Karpas-422 (cell line): ENCODE measurements around the gene PALLD. TPM values are rescaled to one million over a fixed set of nuclear protein-coding genes. Genes with fewer than 3 reads are reported as not detected.

Source experiments
- DNase-seq: peaks from one replicate; pipeline ENCODE4 v3.0.0-alpha.2; 2015
- H2AFZ ChIP-seq: fragments of 200-600 bp; sonication (generic); 2 replicates; pipeline ENCODE4 v1.6.1; 2014; ENCODE audit warnings: antibody characterized with exemption, low read length, mixed read lengths
- H3K27ac ChIP-seq: fragments of 200-600 bp; sonication (generic); 2 replicates; pipeline ENCODE4 v1.5.1; 2014; ENCODE audit warnings: mild to moderate bottlenecking, low read length, moderate library complexity
- H3K27me3 ChIP-seq: fragments of 200-600 bp; sonication (generic); 2 replicates; pipeline ENCODE4 v1.6.1; 2014; ENCODE audit warnings: low read length, mixed read lengths
- H3K36me3 ChIP-seq: fragments of 200-600 bp; sonication (generic); 2 replicates; pipeline ENCODE4 v1.6.1; 2014; ENCODE audit warnings: low read length, mixed read lengths; ENCODE audit not compliant: insufficient read depth
- H3K4me1 ChIP-seq: fragments of 200-600 bp; sonication (generic); 2 replicates; pipeline ENCODE4 v1.6.1; 2014; ENCODE audit warnings: mild to moderate bottlenecking, low read length, mixed read lengths
- H3K4me2 ChIP-seq: fragments of 200-600 bp; sonication (generic); 2 replicates; pipeline ENCODE4 v1.6.1; 2014; ENCODE audit warnings: low read length, low read depth, mild to moderate bottlenecking; ENCODE audit not compliant: poor library complexity, severe bottlenecking
- H3K4me3 ChIP-seq: fragments of 200-600 bp; sonication (generic); 2 replicates; pipeline ENCODE4 v1.5.1; 2014; ENCODE audit warnings: mild to moderate bottlenecking, antibody characterized with exemption, low read length, mixed read lengths
- H3K79me2 ChIP-seq: fragments of 200-600 bp; sonication (generic); 2 replicates; pipeline ENCODE4 v1.6.1; 2014; ENCODE audit warnings: mild to moderate bottlenecking, low read length, mixed read lengths
- H3K9ac ChIP-seq: fragments of 200-600 bp; sonication (generic); 2 replicates; pipeline ENCODE4 v1.6.0; 2014; ENCODE audit warnings: low read length
- H3K9me2 ChIP-seq: fragments of 200-600 bp; sonication (generic), shearing (Covaris generic); replicated peaks from 2 replicates; pipeline ENCODE4 v1.6.0; 2014; ENCODE audit warnings: mild to moderate bottlenecking, low read length, moderate library complexity; ENCODE audit not compliant: insufficient read depth
- H3K9me3 ChIP-seq: fragments of 300-700, 200-600 bp; sonication (generic); 2 replicates; pipeline ENCODE4 v1.6.1; 2014; ENCODE audit warnings: low read length, mixed read lengths
- H4K20me1 ChIP-seq: fragments of 200-600 bp; sonication (generic); 2 replicates; pipeline ENCODE4 v1.6.1; 2014; ENCODE audit warnings: mild to moderate bottlenecking, antibody characterized with exemption, low read length, low read depth; ENCODE audit not compliant: insufficient read depth
- total RNA-seq: library from RNA; depleted of rRNA; stranded (reverse); fragments of >200 nt; shearing (Covaris generic); gene quantifications from 2 replicates; pipeline ENCODE4 v1.2.3, GENCODE V29; 2014; ENCODE audit warnings: low replicate concordance

The PALLD gene
- total RNA-seq, 1 experiment from 2014 or later: 0.71 TPM

- Histone ChIP-seq H3K27me3 (no peaks in the 10 kb centered on the region), H3K27ac (no peak overlapping the region), H3K4me2 (no peak overlapping the region), H3K79me2 (no peaks in the 10 kb centered on the region), H3K9me2 (no peaks in the 10 kb centered on the region), H3K9me3 (no peaks in the 10 kb centered on the region), H2AFZ (no peak overlapping the region), H3K36me3 (no peaks in the 10 kb centered on the region), H3K4me3 (no peak overlapping the region), H3K4me1 (no peaks in the 10 kb centered on the region), H4K20me1 (no peaks in the 10 kb centered on the region), H3K9ac (no peak overlapping the region)
- no peak for DNase-seq
These were observed 394.8 kb downstream of the PALLD start for GRCh38 chr4:168891688-168892087.

GRCh38 chr4:168892475-168892874, 395.6 kb downstream of the PALLD start:
- H3K4me1 ChIP-seq: no peaks in the 10 kb centered on the region
- no peak overlapping the region for H3K27ac ChIP-seq
- no peak overlapping the region for H3K4me3 ChIP-seq
- no peaks in the 10 kb centered on the region for H3K36me3 ChIP-seq
- H4K20me1 ChIP-seq: no peaks in the 10 kb centered on the region
- DNase-seq: no peak
- no peak overlapping the region for H3K4me2 ChIP-seq
- H3K79me2 ChIP-seq: no peaks in the 10 kb centered on the region
- H3K9me3 ChIP-seq: no peaks in the 10 kb centered on the region
- H3K27me3 ChIP-seq: no peaks in the 10 kb centered on the region
- H3K9me2 ChIP-seq: no peaks in the 10 kb centered on the region
- no peak overlapping the region for H2AFZ ChIP-seq
- H3K9ac ChIP-seq: no peak overlapping the region

GRCh38 chr4:168893205-168893604, 396.4 kb downstream of the PALLD start:
- Histone ChIP-seq H3K27ac (no peak overlapping the region), H4K20me1 (no peaks in the 10 kb centered on the region), H3K9me2 (no peaks in the 10 kb centered on the region), H3K4me2 (no peak overlapping the region), H2AFZ (no peak overlapping the region), H3K79me2 (no peaks in the 10 kb centered on the region), H3K9me3 (no peaks in the 10 kb centered on the region), H3K9ac (no peak overlapping the region), H3K27me3 (no peaks in the 10 kb centered on the region), H3K36me3 (no peaks in the 10 kb centered on the region), H3K4me3 (no peak overlapping the region), H3K4me1 (no peaks in the 10 kb centered on the region)
- no peak for DNase-seq

DNA sequence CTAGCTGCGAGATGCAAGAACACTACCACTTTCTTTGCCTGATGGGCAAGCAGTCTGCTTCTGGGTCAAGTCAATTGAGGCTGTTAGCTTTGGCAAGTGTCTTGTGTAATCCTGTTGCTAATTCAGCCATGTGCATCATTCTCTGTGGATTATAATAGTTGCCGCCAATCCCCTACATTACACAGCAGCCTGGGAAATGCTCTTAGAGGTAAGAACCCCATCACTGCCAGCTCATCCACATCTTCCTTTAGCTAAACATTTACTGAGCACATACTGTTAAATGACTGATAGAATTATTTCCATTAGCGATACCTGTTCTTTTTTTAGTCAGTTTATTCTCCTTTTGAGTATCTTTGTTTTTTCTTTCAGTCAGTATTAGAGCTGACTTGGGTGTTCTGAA, 397.0 kb downstream of the PALLD start:
- Histone ChIP-seq H4K20me1 (no peaks in the 10 kb centered on the region), H2AFZ (no peak overlapping the region), H3K9me3 (no peaks in the 10 kb centered on the region), H3K79me2 (no peaks in the 10 kb centered on the region), H3K4me1 (no peaks in the 10 kb centered on the region), H3K36me3 (no peaks in the 10 kb centered on the region), H3K27ac (no peak overlapping the region), H3K27me3 (no peaks in the 10 kb centered on the region), H3K9me2 (no peaks in the 10 kb centered on the region), H3K9ac (no peak overlapping the region), H3K4me2 (no peak overlapping the region), H3K4me3 (no peak overlapping the region)
- DNase-seq: no peak

- no peak overlapping the region for H3K9ac ChIP-seq
- H3K27me3 ChIP-seq: no peaks in the 10 kb centered on the region
- H3K4me3 ChIP-seq: no peak overlapping the region
- no peaks in the 10 kb centered on the region for H3K9me2 ChIP-seq
- H3K4me2 ChIP-seq: no peak overlapping the region
- H2AFZ ChIP-seq: no peak overlapping the region
- no peaks in the 10 kb centered on the region for H3K9me3 ChIP-seq
- H3K79me2 ChIP-seq: no peaks in the 10 kb centered on the region
- peaks cover 4% of the 10 kb centered on the region; the same call in 1 of the 2 replicates for H3K4me1 ChIP-seq
- no peaks in the 10 kb centered on the region for H3K36me3 ChIP-seq
- no peak overlapping the region for H3K27ac ChIP-seq
- no peaks in the 10 kb centered on the region for H4K20me1 ChIP-seq
- no peak for DNase-seq
These were observed 403.2 kb downstream of the PALLD start for GRCh38 chr4:168900080-168900479.

GRCh38 chr4:168907119-168907698, 410.4 kb downstream of the PALLD start:
- H3K27ac ChIP-seq: no peak overlapping the region
- no peak overlapping the region for H3K9ac ChIP-seq
- H3K4me3 ChIP-seq: no peak overlapping the region
- H3K9me3 ChIP-seq: no peaks in the 10 kb centered on the region
- H3K27me3 ChIP-seq: no peaks in the 10 kb centered on the region
- no peaks in the 10 kb centered on the region for H3K79me2 ChIP-seq
- no peak overlapping the region for H2AFZ ChIP-seq
- peaks cover 1% of the 10 kb centered on the region; the same call in 1 of the 2 replicates for H3K4me1 ChIP-seq
- H3K4me2 ChIP-seq: no peak overlapping the region
- no peaks in the 10 kb centered on the region for H3K36me3 ChIP-seq
- no peaks in the 10 kb centered on the region for H4K20me1 ChIP-seq
- H3K9me2 ChIP-seq: no peaks in the 10 kb centered on the region
- no peak for DNase-seq

DNA sequence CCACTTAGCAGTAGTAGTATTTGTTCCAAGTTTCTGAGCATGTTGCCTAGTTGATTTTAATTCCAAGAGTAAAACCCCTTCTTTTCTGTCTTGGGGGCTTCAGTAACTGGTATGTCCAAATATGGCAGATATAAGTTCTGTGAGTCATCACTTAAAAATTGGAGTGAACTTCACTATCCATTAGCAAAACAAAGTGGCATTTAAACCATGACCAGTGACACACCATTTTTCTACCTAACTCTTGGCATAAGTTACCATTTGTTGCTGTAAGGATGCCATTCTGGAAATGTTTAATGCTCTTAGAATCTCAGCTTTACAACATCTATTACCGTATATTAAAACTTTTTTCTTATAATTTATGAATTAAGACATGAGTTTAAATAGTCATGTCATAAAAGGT, 411.2 kb downstream of the PALLD start:
- DNase-seq: no peak
- Histone ChIP-seq H2AFZ (no peak overlapping the region), H3K4me1 (no peaks in the 10 kb centered on the region), H3K79me2 (no peaks in the 10 kb centered on the region), H3K4me2 (no peak overlapping the region), H3K27ac (no peak overlapping the region), H3K9me3 (no peaks in the 10 kb centered on the region), H3K36me3 (no peaks in the 10 kb centered on the region), H4K20me1 (no peaks in the 10 kb centered on the region), H3K9ac (no peak overlapping the region), H3K27me3 (no peaks in the 10 kb centered on the region), H3K9me2 (no peaks in the 10 kb centered on the region), H3K4me3 (no peak overlapping the region)

DNA sequence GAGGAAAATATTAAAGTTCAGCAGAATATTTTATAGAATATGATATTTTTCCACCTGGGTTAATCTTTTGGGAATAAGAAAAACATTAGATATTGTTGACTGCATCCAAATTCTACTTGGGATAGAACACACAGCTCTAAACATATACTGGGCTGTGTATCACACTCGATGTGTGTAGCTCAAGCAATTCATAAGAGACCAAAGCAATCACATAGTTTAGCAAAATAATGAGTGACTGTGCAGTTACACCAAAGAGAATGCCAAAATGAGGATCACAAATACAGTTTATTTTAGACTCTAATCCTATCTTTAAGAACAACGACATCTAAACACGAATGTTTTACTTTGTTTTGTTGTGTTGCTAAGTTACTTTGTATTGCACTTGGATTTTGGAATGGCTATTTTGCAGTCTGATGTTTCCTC, 412.0 kb downstream of the PALLD start:
- Histone ChIP-seq H3K27ac (no peak overlapping the region), H3K9me2 (no peaks in the 10 kb centered on the region)

DNA sequence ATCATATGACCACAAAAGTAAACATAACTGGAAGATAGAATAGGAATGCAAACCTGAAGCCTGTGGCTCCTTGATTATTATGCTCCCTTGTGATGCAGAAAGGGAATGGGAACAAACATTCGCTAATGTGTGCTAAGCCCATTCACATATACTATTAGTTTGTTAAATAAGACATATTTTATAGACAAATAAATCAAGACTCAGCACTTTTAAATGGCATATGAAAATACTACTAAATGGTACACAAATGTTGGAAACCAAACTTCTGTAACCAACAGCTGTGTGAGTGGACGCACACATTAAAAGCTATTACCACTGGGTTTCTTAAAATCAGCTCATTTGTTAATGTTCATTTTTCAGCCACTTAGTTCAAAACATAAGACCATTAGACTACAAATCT, 417.2 kb downstream of the PALLD start:
- Histone ChIP-seq H3K9me2 (no peaks in the 10 kb centered on the region), H3K4me3 (no peak overlapping the region), H2AFZ (no peak overlapping the region), H3K4me2 (no peak overlapping the region), H3K79me2 (no peaks in the 10 kb centered on the region), H3K4me1 (no peaks in the 10 kb centered on the region), H3K9ac (no peak overlapping the region), H3K36me3 (no peaks in the 10 kb centered on the region), H3K9me3 (no peaks in the 10 kb centered on the region), H3K27ac (no peak overlapping the region), H4K20me1 (no peaks in the 10 kb centered on the region), H3K27me3 (no peaks in the 10 kb centered on the region)
- DNase-seq: no peak

More for the DNA sequence above, 412.0 kb downstream of the PALLD start:
- no peak overlapping the region for H3K4me2 ChIP-seq
- H3K27me3 ChIP-seq: no peaks in the 10 kb centered on the region
- no peaks in the 10 kb centered on the region for H3K4me1 ChIP-seq
- no peaks in the 10 kb centered on the region for H3K36me3 ChIP-seq
- H3K9ac ChIP-seq: no peak overlapping the region
- H4K20me1 ChIP-seq: no peaks in the 10 kb centered on the region
- no peaks in the 10 kb centered on the region for H3K79me2 ChIP-seq
- H2AFZ ChIP-seq: no peak overlapping the region
- no peak overlapping the region for H3K4me3 ChIP-seq
- no peaks in the 10 kb centered on the region for H3K9me3 ChIP-seq
- no peak for DNase-seq
